Psoas muscle (tissue), 8 donors: Measurements from ENCODE around the gene IL20. TPM values are rescaled to one million over a fixed set of nuclear protein-coding genes. Genes with fewer than 3 reads are reported as not detected.

Experiments
- ATAC-seq, 4 donors: fragments of 200-7000 bp; cut with Tn5 transposase; one replicate each; pipeline ENCODE4 v1.9.1; 2020; ENCODE audit warnings: moderate library complexity in 3 of 4, mild to moderate bottlenecking in 2 of 4
- DNase-seq, 2 donors: peaks; one replicate each; pipeline ENCODE4 v3.0.0-alpha.2; 2020
- H3K27ac ChIP-seq: fragments of 200-600 bp; one replicate; pipeline ENCODE4 v1.8.0; 2022
- H3K27me3 ChIP-seq, 3 donors: fragments of 200-600 bp in 1 of 3; one replicate each; pipeline versions ENCODE4 v1.6.1 to v1.8.0; 2013 to 2022; ENCODE audit warnings: low read length in 2 of 3, mild to moderate bottlenecking in 2 of 3, moderate library complexity in 1 of 3; ENCODE audit not compliant: insufficient read depth in 3 of 3
- H3K36me3 ChIP-seq, 2 donors: fragments of 200-600 bp in 1 of 2; one replicate each; pipeline versions ENCODE4 v1.6.1 to v1.8.0; 2013 to 2022; ENCODE audit warnings: low read depth in 1 of 2, mild to moderate bottlenecking in 1 of 2, moderate library complexity in 1 of 2; ENCODE audit not compliant: insufficient read depth in 1 of 2
- H3K4me1 ChIP-seq: fragments of 200-600 bp; one replicate; pipeline ENCODE4 v1.8.0; 2022
- H3K4me3 ChIP-seq: fragments of 200-600 bp; one replicate; pipeline ENCODE4 v1.8.0; 2022; ENCODE audit warnings: mild to moderate bottlenecking
- H3K9me3 ChIP-seq: fragments of 200-600 bp; one replicate; pipeline ENCODE4 v1.8.0; 2022
- CTCF ChIP-seq: fragments of 200-600 bp; IDR thresholded peaks from one replicate; pipeline ENCODE4 v1.8.0; 2022; ENCODE audit warnings: antibody characterized with exemption
- WGBS, 3 donors: extraction: QIAGEN DNeasy Blood & Tissue Kit; methylation state at CpG; one replicate each; pipeline versions ENCODE4 v1.1.6 to v1.1.7; 2013; 5-methylcytosine and 5-hydroxymethylcytosine counted together
- intact Hi-C, 2 donors: fragments of 100-400 bp; cut with DNase I; formaldehyde crosslinking; loops; one replicate each; pipeline versions ENCODE4 v1.11.0 to v1.14.2; 2022
- polyA plus RNA-seq, 3 donors: library from polyadenylated mRNA; stranded (reverse); fragments of 200-250 nt; gene quantifications; one replicate each; pipeline ENCODE4 v1.2.3, GENCODE V29; 2013
- total RNA-seq, 4 donors: library from RNA; stranded (reverse); fragmentation: NEBNext Ultra II Directional in 2 of 4; extraction: Animal tissue kit (Norgen Biotek cat#: 25700) in 2 of 4; gene quantifications; one replicate each; pipeline versions ENCODE4 v1.2.1 to v1.2.4, GENCODE V29; 2021 to 2023
- donor health status: healthy with polysubstance abuse.
- donor health status: DM: no; HTN: no; CAD: no; lungs with moderate emphysema.
- donor health status: Bipolar disorder and iron deficiency.
- donor health status: healthy.
- donor health status: DM: yes; HTN: yes; CAD: no.
- donor health status: DM: no; HTN: no; CAD: no.
- donor health status: DM: no; HTN: no; CAD: no.
- donor health status: DM: yes; HTN: yes; CAD: no.

IL20 gene
- total and polyA plus RNA-seq, 7 donors, result 1.2 TPM; not detected in 6

DNA sequence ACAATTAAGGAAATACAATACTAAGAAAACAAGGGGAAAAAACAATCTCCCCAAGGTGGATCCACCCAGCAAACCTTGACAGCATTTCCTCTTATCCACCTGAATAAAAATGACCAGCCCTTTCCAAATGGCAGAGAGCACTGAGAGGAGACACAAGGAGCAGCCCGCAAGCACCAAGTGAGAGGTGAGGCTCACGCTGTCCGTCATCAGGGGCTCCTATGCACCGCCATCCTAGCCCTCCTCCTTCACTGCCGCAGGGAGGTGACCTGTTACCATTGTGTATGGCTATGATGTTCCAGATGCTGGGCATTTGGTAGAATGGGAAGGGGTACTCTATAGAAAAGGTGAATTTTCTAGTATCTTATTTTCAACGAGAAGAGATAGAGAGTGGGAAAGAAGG is 31.2 kb upstream of the IL20 start:
- H3K9me3 ChIP-seq, result no peaks in the 10 kb centered on the region
- no peaks in the 10 kb centered on the region for H3K36me3 ChIP-seq
- no peaks in the 10 kb centered on the region for H3K4me1 ChIP-seq
- WGBS, 3 donors, result 85 to 90% (median 89%) methylated on average over 6 of the region's 6 CpGs
- ATAC-seq (no peak), DNase-seq (no peak)
- no peak for TF ChIP-seq CTCF
- no peak overlapping the region for H3K27ac ChIP-seq
- peaks cover 0 to 10% (median 0%) of the 10 kb centered on the region in 3 donors for H3K27me3 ChIP-seq
- H3K4me3 ChIP-seq, result no peak overlapping the region
- intact Hi-C loops, result no loop called here

- no peak for TF ChIP-seq CTCF
- DNase-seq (peak in 1 of 2 donors; percentile 37), ATAC-seq (peak in 2 of 4 donors; percentile 30)
These were observed 30.7 kb upstream of the IL20 start for GRCh38 chr1:206834711-206835110.

DNA sequence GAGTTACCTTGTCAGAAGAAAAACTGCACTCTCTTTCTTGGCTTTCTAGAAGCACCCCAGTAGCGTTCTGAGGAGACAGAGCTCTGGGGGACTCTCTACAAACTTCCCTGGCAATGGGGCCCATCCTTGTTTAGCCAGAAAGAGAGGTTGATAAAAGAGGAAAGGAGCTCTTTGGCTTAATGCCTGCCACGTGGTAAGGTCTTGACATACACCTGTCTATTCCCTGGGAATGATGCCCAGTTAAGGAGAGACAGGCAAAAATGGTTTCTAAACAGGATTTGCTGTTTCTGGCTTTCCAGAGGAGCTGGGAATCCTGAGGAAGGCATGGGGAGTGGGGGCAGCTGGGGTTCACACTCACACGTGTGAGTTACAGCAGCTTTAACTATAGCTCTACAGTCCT is 30.2 kb upstream of the IL20 start:
- no peaks in the 10 kb centered on the region for H3K9me3 ChIP-seq
- peaks cover 0 to 10% (median 0%) of the 10 kb centered on the region in 3 donors for H3K27me3 ChIP-seq
- DNase-seq (no peak), ATAC-seq (no peak)
- H3K4me1 ChIP-seq, result no peaks in the 10 kb centered on the region
- no peaks in the 10 kb centered on the region for H3K36me3 ChIP-seq
- WGBS, 3 donors, result 26 to 42% (median 38%) methylated on average over 3 of the region's 3 CpGs
- no peak overlapping the region for H3K27ac ChIP-seq
- no peak for TF ChIP-seq CTCF
- H3K4me3 ChIP-seq, result no peak overlapping the region
- intact Hi-C loops, result no loop called here

More at GRCh38 chr1:206834711-206835110, 30.7 kb upstream of the IL20 start:
- Histone ChIP-seq H3K27ac (no peak overlapping the region), H3K4me3 (no peak overlapping the region), H3K4me1 (no peaks in the 10 kb centered on the region), H3K27me3 (peaks cover 0 to 10% (median 0%) of the 10 kb centered on the region in 3 donors), H3K36me3 (no peaks in the 10 kb centered on the region), H3K9me3 (no peaks in the 10 kb centered on the region)
- intact Hi-C loops, result no loop called here
- WGBS, 3 donors, result 38 to 45% (median 43%) methylated on average over 3 of the region's 3 CpGs

DNA sequence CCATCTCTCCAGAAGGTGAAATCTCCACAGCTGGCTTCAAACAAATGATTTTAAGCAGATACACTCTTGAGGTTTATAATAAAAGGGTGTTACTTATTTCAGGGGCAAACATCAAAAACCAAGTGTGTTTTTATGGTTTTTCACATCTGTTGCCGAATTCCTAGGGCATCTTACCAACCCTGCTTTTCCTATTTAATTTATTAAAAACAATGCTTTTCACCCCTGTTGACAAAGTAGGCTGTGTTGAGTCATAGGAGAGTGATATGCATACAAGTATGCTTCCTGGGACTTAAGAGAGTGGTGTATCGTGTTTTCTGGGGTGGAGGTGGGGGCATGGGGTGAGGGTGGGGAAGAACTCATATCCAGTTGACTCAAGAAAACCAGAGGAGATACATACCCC is 29.3 kb upstream of the IL20 start:
- Histone ChIP-seq H3K4me1 (no peaks in the 10 kb centered on the region), H3K27ac (no peak overlapping the region), H3K36me3 (no peaks in the 10 kb centered on the region), H3K27me3 (peaks cover 0 to 10% (median 0%) of the 10 kb centered on the region in 3 donors), H3K9me3 (no peaks in the 10 kb centered on the region), H3K4me3 (no peak overlapping the region)
- DNase-seq (no peak), ATAC-seq (no peak)
- TF ChIP-seq CTCF, result no peak
- intact Hi-C loops, result no loop called here
- 60 to 72% (median 63%) methylated on average over 2 of the region's 2 CpGs for WGBS, 3 donors

- DNase-seq (no peak), ATAC-seq (no peak)
- intact Hi-C loops, result no loop called here
- H3K27me3 ChIP-seq, result peaks cover 0 to 10% (median 0%) of the 10 kb centered on the region in 3 donors
- H3K27ac ChIP-seq, result no peak overlapping the region
- no peaks in the 10 kb centered on the region for H3K9me3 ChIP-seq
- no peaks in the 10 kb centered on the region for H3K36me3 ChIP-seq
- TF ChIP-seq CTCF, result no peak
- no peak overlapping the region for H3K4me3 ChIP-seq
- H3K4me1 ChIP-seq, result no peaks in the 10 kb centered on the region
- 56 to 77% (median 65%) methylated on average over 4 of the region's 4 CpGs for WGBS, 3 donors
These were observed 26.3 kb upstream of the IL20 start for GRCh38 chr1:206839006-206839560.
